DMS153 (cell line): Measurements from ENCODE around the gene CNKSR2.

Source experiments
- DNase-seq: peaks from one replicate; lab custom pipeline; 2025; lab: John Stamatoyannopoulos, UW

Gene CNKSR2

GRCh38 chrX:21612154-21612553, 237.9 kb downstream of the CNKSR2 start:
- no peak for DNase-seq

GRCh38 chrX:21616386-21616785, 242.2 kb downstream of the CNKSR2 start:
- no peak for DNase-seq

- DNase-seq, result no peak
Observed at GRCh38 chrX:21620234-21620633, 246.0 kb downstream of the CNKSR2 start.

GRCh38 chrX:21623778-21624501, 249.7 kb downstream of the CNKSR2 start:
- no peak for DNase-seq

- no peak for DNase-seq
Observed at GRCh38 chrX:21632027-21632426, 257.8 kb downstream of the CNKSR2 start.

GRCh38 chrX:21638311-21638710, 264.1 kb downstream of the CNKSR2 start:
- no peak for DNase-seq

- no peak for DNase-seq
Observed at GRCh38 chrX:21639775-21640174, 265.6 kb downstream of the CNKSR2 start.

GRCh38 chrX:21645431-21645830, 271.2 kb downstream of the CNKSR2 start:
- DNase-seq, result no peak

GRCh38 chrX:21645886-21646285, 271.7 kb downstream of the CNKSR2 start:
- no peak for DNase-seq

GRCh38 chrX:21655901-21656586, 281.8 kb downstream of the CNKSR2 start:
- DNase-seq, result no peak

- no peak for DNase-seq
Observed at GRCh38 chrX:21656587-21657317, 282.5 kb downstream of the CNKSR2 start.

- no peak for DNase-seq
Observed at GRCh38 chrX:21657318-21658151, 283.3 kb downstream of the CNKSR2 start.

- no peak for DNase-seq
Observed at GRCh38 chrX:21658152-21658737, 284.0 kb downstream of the CNKSR2 start, which contains the start of gene KLHL34. KLHL34 (minus strand) TSS chrX:21658330; CDS start chrX:21657788, 542 bp downstream.

- DNase-seq, result no peak
Observed at GRCh38 chrX:21658746-21659145, 284.5 kb downstream of the CNKSR2 start.

GRCh38 chrX:21659320-21659719, 285.1 kb downstream of the CNKSR2 start:
- DNase-seq, result no peak

GRCh38 chrX:21660156-21660555, 285.9 kb downstream of the CNKSR2 start:
- no peak for DNase-seq

GRCh38 chrX:21661316-21661715, 287.1 kb downstream of the CNKSR2 start:
- DNase-seq, result no peak

- no peak for DNase-seq
Observed at GRCh38 chrX:21662761-21663160, 288.5 kb downstream of the CNKSR2 start.

- no peak for DNase-seq
Observed at GRCh38 chrX:21666252-21666651, 292.0 kb downstream of the CNKSR2 start.

- DNase-seq, result no peak
Observed at GRCh38 chrX:21666679-21667078, 292.5 kb downstream of the CNKSR2 start.

- no peak for DNase-seq
Observed at GRCh38 chrX:21674430-21675186, 300.4 kb downstream of the CNKSR2 start.
